GM23248 (cell line): ENCODE measurements around the gene TAS2R50. TPM values are rescaled to one million over a fixed set of nuclear protein-coding genes. Genes with fewer than 3 reads are reported as not detected.

ENCODE experiments used
- DNase-seq: peaks from one replicate; pipeline ENCODE4 v3.0.0-alpha.2; 2015
- H2AFZ ChIP-seq: fragments of 200-600 bp; sonication (generic); 2 replicates; pipeline ENCODE4 v1.6.1; 2016; ENCODE audit warnings: antibody characterized with exemption
- H3F3A ChIP-seq: fragments of 200-600 bp; sonication (generic); 2 replicates; pipeline ENCODE4 v1.6.1; 2016; ENCODE audit warnings: mild to moderate bottlenecking, antibody characterized with exemption, mixed run types; ENCODE audit not compliant: insufficient read depth
- H3K27ac ChIP-seq: fragments of 200-600 bp; sonication (generic); 2 replicates; pipeline ENCODE4 v1.5.1; 2016; ENCODE audit warnings: mild to moderate bottlenecking
- H3K27me3 ChIP-seq: fragments of 200-600 bp; sonication (generic); replicated peaks from 2 replicates; pipeline ENCODE4 v1.6.1; 2016; ENCODE audit warnings: mild to moderate bottlenecking; ENCODE audit not compliant: insufficient read depth
- H3K36me3 ChIP-seq: fragments of 200-600 bp; sonication (generic); 2 replicates; pipeline ENCODE4 v1.6.1; 2016; ENCODE audit warnings: low read depth, mild to moderate bottlenecking
- H3K4me1 ChIP-seq: fragments of 200-600 bp; sonication (generic); 2 replicates; pipeline ENCODE4 v1.6.1; 2016; ENCODE audit warnings: mild to moderate bottlenecking; ENCODE audit not compliant: insufficient read depth
- H3K4me2 ChIP-seq: fragments of 200-600 bp; sonication (generic); one replicate; pipeline ENCODE4 v1.6.1; 2016; ENCODE audit warnings: mild to moderate bottlenecking; ENCODE audit not compliant: unreplicated experiment
- H3K4me3 ChIP-seq: fragments of 200-600 bp; sonication (generic); 2 replicates; pipeline ENCODE4 v1.5.1; 2016; ENCODE audit warnings: mild to moderate bottlenecking
- H3K79me2 ChIP-seq: fragments of 200-600 bp; sonication (generic); 2 replicates; pipeline ENCODE4 v1.6.1; 2016; ENCODE audit warnings: mild to moderate bottlenecking; ENCODE audit not compliant: insufficient read depth
- H3K9ac ChIP-seq: fragments of 200-600 bp; sonication (generic); 2 replicates; pipeline ENCODE4 v1.6.1; 2016; ENCODE audit warnings: mild to moderate bottlenecking
- H3K9me2 ChIP-seq: fragments of 200-600 bp; sonication (generic); 2 replicates; pipeline ENCODE4 v1.6.1; 2016; ENCODE audit warnings: mixed run types, mild to moderate bottlenecking, moderate library complexity; ENCODE audit not compliant: insufficient read depth
- H3K9me3 ChIP-seq: fragments of 200-600 bp; sonication (generic); one replicate; pipeline ENCODE4 v1.6.1; 2017; ENCODE audit warnings: low read depth
- H4K20me1 ChIP-seq: fragments of 200-600 bp; sonication (generic); 2 replicates; pipeline ENCODE4 v1.6.0; 2016; ENCODE audit not compliant: insufficient read depth
- EZH2 ChIP-seq: fragments of 200-600 bp; sonication (generic); IDR thresholded peaks from 2 replicates; pipeline ENCODE4 v1.6.1; 2018; ENCODE audit warnings: antibody characterized with exemption, mild to moderate bottlenecking; ENCODE audit not compliant: insufficient read depth, poor library complexity, severe bottlenecking
- EZH2phosphoT487 ChIP-seq: fragments of 200-600 bp; sonication (generic); IDR thresholded peaks from 2 replicates; pipeline ENCODE4 v1.6.1; 2018; ENCODE audit warnings: antibody characterized with exemption, moderate library complexity, mild to moderate bottlenecking, low read depth; ENCODE audit not compliant: insufficient read depth
- WGBS, 2 experiments: methylation state at CpG; one replicate each; pipeline ENCODE4 v1.1.6; 2015 to 2017; ENCODE audit warnings: low lambda C conversion rate in 2 of 2, low coverage in 1 of 2; ENCODE audit errors: missing lambda C conversion rate in 2 of 2; 5-methylcytosine and 5-hydroxymethylcytosine counted together
- in situ Hi-C: fragments of 300-500 bp; cut with MboI; formaldehyde crosslinking; loops from 2 replicates; pipeline ENCODE4 v1.15.0; 2020
- polyA plus RNA-seq: library from polyadenylated mRNA; unstranded; fragments of >200 nt; fragmentation: Nextera tagmentation; extraction: Ambion mirVana; gene quantifications from 2 replicates; pipeline ENCODE4 v1.2.1, GENCODE V29; 2016
- total RNA-seq: library from RNA; depleted of rRNA; stranded (reverse); fragments of >200 nt; shearing (Covaris generic); gene quantifications from 2 replicates; pipeline ENCODE4 v1.2.3, GENCODE V29; 2014

The TAS2R50 gene
- total and polyA plus RNA-seq, 2 experiments from 2014 or later, result 0.32 TPM; not detected in 1

DNA sequence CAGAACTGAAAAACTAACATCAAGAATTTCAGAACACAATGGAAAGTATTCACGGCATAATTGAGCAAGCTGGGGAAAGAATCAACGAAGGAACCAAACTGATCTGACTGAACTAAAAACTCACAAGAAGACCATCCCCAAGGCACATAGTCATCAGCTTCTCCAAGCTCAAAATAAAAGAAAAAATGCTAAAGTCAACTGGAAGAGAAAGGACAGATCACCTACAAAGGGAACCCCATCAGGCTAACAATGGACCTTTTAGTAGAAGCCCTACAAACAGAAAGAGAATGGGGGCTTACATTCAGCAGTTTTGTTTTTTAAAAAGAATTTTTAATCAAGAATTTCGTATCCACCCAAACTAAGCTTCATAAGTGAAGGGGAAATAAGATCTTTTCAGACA lies 11.7 kb downstream of the TAS2R50 start:
- no peak overlapping the region for H3K27ac ChIP-seq

GRCh38 chr12:10968765-10969456 lies 17.8 kb downstream of the TAS2R50 start:
- Histone ChIP-seq H3K27me3 (no peaks in the 10 kb centered on the region), H3K9me2 (no peaks in the 10 kb centered on the region), H3K4me3 (no peak overlapping the region), H3K9ac (no peak overlapping the region), H3K36me3 (0 out of 2 replicates have a peak, but pooled peaks cover 3% of the 10 kb centered on the region), H3K79me2 (no peaks in the 10 kb centered on the region), H4K20me1 (no peaks in the 10 kb centered on the region), H2AFZ (no peak overlapping the region), H3K27ac (no peak overlapping the region), H3K4me2 (peak overlapping the region; percentile 4), H3K4me1 (peaks cover 20% of the 10 kb centered on the region), H3F3A (0 out of 2 replicates have a peak, but pooled peaks cover 10% of the 10 kb centered on the region), H3K9me3 (no peaks in the 10 kb centered on the region)
- TF ChIP-seq EZH2, result no peak
- TF ChIP-seq EZH2phosphoT487, result no peak
- 71% methylated on average over 15 of the region's 15 CpGs for WGBS, 2 experiments
- in situ Hi-C loops, result no loop called here
- DNase-seq, result peak; percentile 60

More for the DNA sequence above, 11.7 kb downstream of the TAS2R50 start:
- Histone ChIP-seq H2AFZ (no peak overlapping the region), H3K79me2 (0 out of 2 replicates have a peak, but pooled peaks cover 9% of the 10 kb centered on the region), H3K4me3 (no peak overlapping the region), H4K20me1 (no peaks in the 10 kb centered on the region), H3K4me1 (no peaks in the 10 kb centered on the region), H3K4me2 (no peak overlapping the region), H3K9ac (no peak overlapping the region), H3F3A (no peaks in the 10 kb centered on the region), H3K9me2 (no peaks in the 10 kb centered on the region), H3K36me3 (0 out of 2 replicates have a peak, but pooled peaks cover 3% of the 10 kb centered on the region), H3K27me3 (no peaks in the 10 kb centered on the region), H3K9me3 (no peaks in the 10 kb centered on the region)
- DNase-seq, result no peak
- 89 to 95% methylated on average over 3 of the region's 3 CpGs for WGBS, 2 experiments
- TF ChIP-seq EZH2phosphoT487 (no peak), EZH2 (no peak)
- in situ Hi-C loops, result no loop called here

DNA sequence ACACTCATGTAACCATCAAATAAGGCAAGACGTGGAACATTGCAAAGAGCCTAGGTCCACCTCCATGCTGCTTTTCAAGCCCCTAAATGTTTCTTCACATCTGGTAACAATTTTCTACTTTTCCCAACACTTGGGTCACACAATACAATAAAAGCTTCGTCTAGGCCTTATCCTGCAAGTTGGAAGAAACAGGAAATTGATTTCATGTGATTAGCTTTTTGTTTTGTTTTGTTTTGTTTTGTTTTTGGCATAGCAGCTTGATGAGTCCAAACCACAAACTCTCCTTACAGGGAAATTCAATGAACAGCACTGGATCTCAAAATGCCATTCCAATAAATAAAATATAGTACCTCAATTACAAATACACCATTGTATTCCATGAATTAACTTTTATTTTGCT lies 19.3 kb downstream of the TAS2R50 start:
- Histone ChIP-seq H3K4me2 (peak overlapping the region; percentile 39), H2AFZ (no peak overlapping the region), H3K27me3 (no peaks in the 10 kb centered on the region), H3F3A (0 out of 2 replicates have a peak, but pooled peaks cover 10% of the 10 kb centered on the region), H3K27ac (peak overlapping the region; percentile 45), H3K9me3 (no peaks in the 10 kb centered on the region), H3K4me3 (0 out of 2 replicates have a peak overlapping the region, but pooled peaks have one; percentile 17), H3K4me1 (peaks cover 20% of the 10 kb centered on the region), H3K9me2 (no peaks in the 10 kb centered on the region), H3K9ac (no peak overlapping the region), H4K20me1 (no peaks in the 10 kb centered on the region), H3K36me3 (no peaks in the 10 kb centered on the region), H3K79me2 (no peaks in the 10 kb centered on the region)
- in situ Hi-C loops, result no loop called here
- no peak for TF ChIP-seq EZH2phosphoT487
- TF ChIP-seq EZH2, result no peak
- DNase-seq, result peak; percentile 75
- WGBS, 2 experiments, result 5 to 13% methylated on average over 2 of the region's 2 CpGs

- H3K27me3 ChIP-seq, result no peaks in the 10 kb centered on the region
- H3K9me3 ChIP-seq, result no peaks in the 10 kb centered on the region
- no peak overlapping the region for H3K4me2 ChIP-seq
- no peaks in the 10 kb centered on the region for H4K20me1 ChIP-seq
- no peak for DNase-seq
- no peaks in the 10 kb centered on the region for H3K36me3 ChIP-seq
- H3F3A ChIP-seq, result 0 out of 2 replicates have a peak, but pooled peaks cover 10% of the 10 kb centered on the region
- peaks cover 20% of the 10 kb centered on the region for H3K4me1 ChIP-seq
- in situ Hi-C loops, result no loop called here
- no peak overlapping the region for H3K4me3 ChIP-seq
- H2AFZ ChIP-seq, result no peak overlapping the region
- no peaks in the 10 kb centered on the region for H3K79me2 ChIP-seq
- no peak overlapping the region for H3K9ac ChIP-seq
- H3K9me2 ChIP-seq, result no peaks in the 10 kb centered on the region
- no peak overlapping the region for H3K27ac ChIP-seq
- TF ChIP-seq EZH2phosphoT487, result no peak
- no peak for TF ChIP-seq EZH2
These were observed 20.4 kb downstream of the TAS2R50 start for GRCh38 chr12:10966314-10966713.
